ENCODE data around the gene IL2. TPM values are rescaled to one million over a fixed set of nuclear protein-coding genes. Genes with fewer than 3 reads are reported as not detected.

The IL2 gene
- total RNA-seq (2014; rRNA removed; shearing (Covaris generic)): not detected in 2 replicates

DNA sequence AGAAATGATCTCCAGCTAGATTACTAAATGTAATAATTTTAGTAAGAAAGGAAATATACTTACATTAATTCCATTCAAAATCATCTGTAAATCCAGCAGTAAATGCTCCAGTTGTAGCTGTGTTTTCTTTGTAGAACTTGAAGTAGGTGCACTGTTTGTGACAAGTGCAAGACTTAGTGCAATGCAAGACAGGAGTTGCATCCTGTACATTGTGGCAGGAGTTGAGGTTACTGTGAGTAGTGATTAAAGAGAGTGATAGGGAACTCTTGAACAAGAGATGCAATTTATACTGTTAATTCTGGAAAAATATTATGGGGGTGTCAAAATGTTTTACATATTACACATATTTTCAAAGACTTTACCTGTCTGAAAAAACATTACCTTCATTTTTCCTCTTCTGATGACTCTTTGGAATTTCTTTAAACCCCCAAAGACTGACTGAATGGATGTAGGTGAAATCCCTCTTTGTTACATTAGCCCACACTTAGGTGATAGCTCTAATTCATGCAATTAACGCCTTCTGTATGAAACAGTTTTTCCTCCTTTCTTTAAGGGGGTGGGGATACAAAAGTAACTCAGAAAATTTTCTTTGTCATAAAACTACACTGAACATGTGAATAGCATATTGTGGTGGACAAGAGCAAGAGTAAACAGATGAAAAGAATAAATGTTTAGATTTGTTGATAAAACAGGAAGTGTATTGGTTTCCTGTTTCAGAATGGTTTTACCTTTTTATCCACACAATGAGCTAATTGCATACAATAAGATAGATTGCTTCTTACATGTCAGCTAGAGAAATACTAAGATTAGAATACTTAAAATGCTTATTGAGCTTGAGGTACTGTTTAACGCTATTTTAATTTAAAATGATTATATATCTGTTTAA is at the start of gene IL2:
Gene IL2, minus strand, starts transcription at position 495 of the 886 bp plus-strand sequence. Its CDS starts 285 bp downstream, at position 210.
- no peaks in the 10 kb centered on the region for H3K36me3 ChIP-seq
- H3K27ac ChIP-seq: no peak within 1 kb of the TSS
- no peak within 1 kb of the TSS for H3K4me3 ChIP-seq
- no peaks in the 10 kb centered on the region; the same call in 1 of the 2 replicates for H3K27me3 ChIP-seq (replicated peaks)
- no peaks in the 10 kb centered on the region for H3K9me3 ChIP-seq (replicated peaks)
- DNase-seq (ENCODE audit: low read depth in 1 of 2, low spot score in 2 of 2): peak in 1 of 2 experiments; percentile 6
- H3K4me1 ChIP-seq (replicated peaks): peaks cover 4% of the 10 kb centered on the region; the same call in 1 of the 2 replicates

DNA sequence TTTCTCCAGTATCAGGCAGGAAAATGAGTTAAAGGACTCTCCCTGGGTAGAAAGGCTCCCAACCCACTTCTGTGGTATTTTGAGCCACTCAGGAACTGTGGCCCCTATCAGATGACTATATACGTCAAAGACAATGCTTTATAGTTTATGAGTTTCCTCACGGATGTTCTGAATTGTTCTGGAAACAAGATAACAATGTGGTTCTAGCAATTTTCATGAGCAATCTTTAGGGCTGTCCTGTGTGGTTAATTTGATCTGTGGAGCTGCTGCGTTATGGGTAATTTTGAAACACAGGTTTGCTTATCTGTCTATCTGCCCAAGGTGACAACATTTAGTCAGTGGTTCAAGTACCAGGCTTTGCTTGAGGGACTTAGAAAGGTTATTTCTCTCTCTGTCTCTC is 46.7 kb upstream of the IL2 start:
- no peak overlapping the region for H3K4me3 ChIP-seq
- no peak overlapping the region for H3K27ac ChIP-seq
- no peaks in the 10 kb centered on the region for H3K9me3 ChIP-seq (replicated peaks)
- no peaks in the 10 kb centered on the region; the same call in 1 of the 2 replicates for H3K27me3 ChIP-seq (replicated peaks)
- H3K4me1 ChIP-seq (replicated peaks): no peaks in the 10 kb centered on the region
- no peaks in the 10 kb centered on the region for H3K36me3 ChIP-seq
- DNase-seq (ENCODE audit: low read depth in 1 of 2, low spot score in 2 of 2): no peak

DNA sequence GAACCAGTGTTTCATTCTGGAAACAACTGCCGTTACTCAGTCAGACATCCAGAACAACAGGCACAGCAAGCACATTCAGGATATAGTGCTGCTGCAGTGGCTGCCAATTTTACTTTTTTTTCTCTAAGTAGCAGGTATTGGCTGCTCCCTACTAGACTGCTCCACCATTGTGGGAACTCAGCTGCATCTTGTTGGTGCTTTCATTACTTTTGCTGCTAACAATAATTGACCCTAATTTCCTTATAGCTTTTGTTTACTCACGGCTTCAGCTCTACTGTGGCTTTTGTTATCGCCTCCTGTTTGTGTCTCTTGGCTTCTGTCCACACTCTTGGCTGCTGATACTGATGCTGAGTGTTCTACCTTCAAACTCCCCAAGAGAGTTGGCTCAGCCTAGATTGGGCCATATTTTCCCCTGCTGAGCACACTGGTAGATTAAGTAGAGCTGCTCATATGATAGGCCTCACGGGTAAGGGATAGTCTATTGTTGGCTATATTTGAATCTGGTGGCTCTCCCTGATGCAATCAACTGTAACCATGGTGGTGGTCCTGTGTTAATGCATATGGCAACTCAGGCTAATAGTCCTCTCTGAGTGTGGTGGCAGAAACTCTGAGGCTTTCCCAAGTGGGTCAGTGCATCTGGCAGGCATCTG is 44.5 kb upstream of the IL2 start:
- no peaks in the 10 kb centered on the region for H3K36me3 ChIP-seq
- no peaks in the 10 kb centered on the region for H3K4me1 ChIP-seq (replicated peaks)
- no peak overlapping the region for H3K4me3 ChIP-seq
- H3K9me3 ChIP-seq (replicated peaks): no peaks in the 10 kb centered on the region
- no peak for DNase-seq (ENCODE audit: low read depth in 1 of 2, low spot score in 2 of 2)
- H3K27me3 ChIP-seq (replicated peaks): no peaks in the 10 kb centered on the region
- no peak overlapping the region for H3K27ac ChIP-seq

DNA sequence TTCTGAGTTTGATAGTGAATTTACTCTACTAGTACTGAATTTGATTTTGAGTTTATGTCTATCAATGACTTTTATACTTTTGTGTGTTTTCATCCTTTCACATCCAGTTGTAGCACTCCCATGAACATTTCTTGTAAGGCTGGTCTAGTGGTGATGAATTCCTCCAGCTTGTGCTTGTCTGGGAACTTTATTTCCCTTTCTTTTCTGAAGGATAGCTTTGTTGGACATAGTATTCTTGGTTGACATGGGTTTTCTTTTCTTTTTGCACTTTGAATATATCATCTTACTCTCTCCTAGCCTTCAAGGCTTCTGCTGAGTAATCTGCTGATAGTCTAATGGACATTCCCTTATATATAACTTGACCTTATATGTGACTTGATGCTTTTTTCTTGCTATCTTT is 32.5 kb upstream of the IL2 start:
- Histone ChIP-seq H3K27ac (no peak overlapping the region), H3K27me3 (replicated peaks) (no peaks in the 10 kb centered on the region), H3K36me3 (no peaks in the 10 kb centered on the region), H3K4me1 (replicated peaks) (no peaks in the 10 kb centered on the region), H3K9me3 (replicated peaks) (peaks cover 13% of the 10 kb centered on the region; the same call in 1 of the 2 replicates), H3K4me3 (no peak overlapping the region)
- DNase-seq (ENCODE audit: low read depth in 1 of 2, low spot score in 2 of 2): no peak

DNA sequence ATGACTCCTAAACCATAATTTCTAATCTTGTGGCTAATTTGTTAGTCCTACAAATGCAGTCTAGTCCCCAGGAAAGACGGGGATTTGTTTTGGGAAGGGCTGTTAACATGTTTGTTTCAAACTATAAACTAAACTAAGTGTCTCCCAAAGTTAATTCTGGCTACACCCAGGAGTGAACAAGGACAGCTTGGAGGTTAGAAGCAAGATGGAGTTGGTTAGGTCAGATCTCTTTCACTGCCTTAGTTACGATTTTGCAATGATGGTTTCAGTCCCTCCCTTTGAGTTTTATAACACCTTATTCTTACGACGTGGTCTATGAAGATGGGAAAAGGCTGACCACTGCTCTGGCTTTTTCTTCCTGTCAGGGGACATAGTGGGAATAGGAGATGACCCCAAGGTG is 27.0 kb upstream of the IL2 start:
- Histone ChIP-seq H3K27me3 (replicated peaks) (no peaks in the 10 kb centered on the region), H3K9me3 (replicated peaks) (no peaks in the 10 kb centered on the region), H3K27ac (no peak overlapping the region), H3K4me3 (no peak overlapping the region), H3K4me1 (replicated peaks) (no peaks in the 10 kb centered on the region), H3K36me3 (no peaks in the 10 kb centered on the region)
- no peak for DNase-seq (ENCODE audit: low read depth in 1 of 2, low spot score in 2 of 2)

DNA sequence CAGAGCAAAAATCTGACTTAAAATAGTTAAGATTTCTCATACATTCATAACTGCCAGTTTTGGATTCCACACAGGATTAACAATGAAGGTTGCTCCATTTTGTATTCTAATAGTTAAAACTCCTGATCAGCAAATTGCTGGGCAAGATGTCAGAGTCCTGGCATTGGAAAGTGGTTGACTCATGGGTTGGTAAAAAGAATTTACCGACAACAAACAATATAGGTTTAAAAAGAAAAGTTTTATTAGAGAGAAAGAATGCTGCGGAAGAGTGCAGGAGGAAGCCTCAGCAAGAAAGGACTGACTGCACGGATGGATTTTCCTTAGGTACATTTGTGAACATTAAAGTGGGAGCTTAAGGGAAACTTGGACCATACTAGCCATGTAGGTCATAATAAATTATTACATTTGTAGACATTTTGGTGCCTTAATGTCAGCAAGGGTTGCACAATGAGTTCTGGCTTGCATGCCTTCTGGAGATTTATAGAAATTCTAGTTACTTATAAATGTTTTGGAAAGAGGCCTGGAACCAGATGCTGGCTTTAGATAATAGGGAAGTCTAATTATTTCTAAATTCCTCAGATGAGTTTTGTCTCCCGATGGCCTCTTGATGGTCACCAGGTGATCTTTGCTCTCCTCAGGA is 25.4 kb upstream of the IL2 start:
- Histone ChIP-seq H3K27ac (no peak overlapping the region), H3K4me3 (no peak overlapping the region), H3K4me1 (replicated peaks) (no peaks in the 10 kb centered on the region), H3K27me3 (replicated peaks) (no peaks in the 10 kb centered on the region), H3K9me3 (replicated peaks) (no peaks in the 10 kb centered on the region), H3K36me3 (no peaks in the 10 kb centered on the region)
- no peak for DNase-seq (ENCODE audit: low read depth in 1 of 2, low spot score in 2 of 2)

DNA sequence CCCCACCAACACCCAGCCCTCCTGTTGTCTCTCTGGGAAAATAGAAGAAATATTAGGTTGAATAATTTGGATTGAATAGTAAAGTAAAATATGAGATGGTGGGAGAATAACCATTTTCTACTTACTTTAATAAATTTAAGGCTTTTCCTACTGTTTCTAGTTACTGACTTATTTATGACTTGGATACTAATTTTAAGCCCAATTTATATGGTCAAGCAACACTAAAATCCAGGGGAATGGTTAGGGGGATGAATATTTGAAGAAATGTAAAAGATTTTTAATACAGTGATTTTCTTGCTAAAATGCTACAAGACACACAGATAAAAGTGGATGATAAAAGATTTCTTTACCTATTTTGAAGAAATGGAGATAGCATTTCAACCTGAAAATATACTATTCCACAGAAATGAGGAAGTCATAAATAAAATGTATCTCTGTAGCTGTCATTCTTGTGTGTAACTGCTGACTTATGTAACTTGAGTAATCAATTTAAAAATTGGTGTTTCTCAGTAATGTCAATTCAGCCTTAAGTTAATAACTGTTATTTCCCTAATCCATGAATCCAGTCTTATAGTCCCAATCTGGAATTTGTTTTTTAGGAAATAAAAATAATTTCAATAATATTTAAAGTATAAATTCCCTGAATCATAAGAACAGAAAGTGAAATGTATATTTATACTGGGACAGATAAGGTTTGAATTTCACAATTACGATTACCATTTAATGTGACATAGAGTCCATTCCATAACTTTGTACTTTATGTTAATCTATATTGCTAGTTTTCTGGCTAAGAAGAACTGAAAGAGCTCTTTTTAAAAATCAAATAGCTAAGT is 24.3 kb upstream of the IL2 start:
- Histone ChIP-seq H3K36me3 (no peaks in the 10 kb centered on the region), H3K4me1 (replicated peaks) (no peaks in the 10 kb centered on the region), H3K4me3 (no peak overlapping the region), H3K9me3 (replicated peaks) (no peaks in the 10 kb centered on the region), H3K27me3 (replicated peaks) (no peaks in the 10 kb centered on the region), H3K27ac (no peak overlapping the region)
- DNase-seq (ENCODE audit: low read depth in 1 of 2, low spot score in 2 of 2): no peak

DNA sequence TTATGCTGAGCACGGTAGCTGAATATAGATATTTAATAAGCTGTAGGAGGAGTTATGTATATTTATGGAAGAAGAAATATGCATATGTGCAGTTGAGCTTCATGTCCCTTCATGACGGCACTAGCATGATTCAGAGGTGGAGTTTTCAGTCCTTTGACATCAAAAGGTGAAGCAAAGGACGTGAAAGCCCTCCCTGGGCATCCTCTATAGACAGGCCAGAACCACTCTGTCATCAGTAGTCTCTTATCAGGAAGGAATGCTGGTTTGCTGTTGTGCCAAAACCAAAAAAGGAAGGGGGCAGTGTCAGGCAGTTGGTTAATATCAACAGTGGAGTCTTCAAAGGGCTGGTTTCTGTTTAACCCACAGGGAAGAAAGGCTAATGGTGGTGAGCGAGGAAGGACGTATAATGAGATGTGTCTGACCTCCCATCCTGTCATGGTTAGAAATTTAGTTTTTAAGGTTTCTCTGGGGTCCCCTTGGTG is 23.5 kb upstream of the IL2 start:
- Histone ChIP-seq H3K27ac (no peak overlapping the region), H3K27me3 (replicated peaks) (no peaks in the 10 kb centered on the region), H3K9me3 (replicated peaks) (no peaks in the 10 kb centered on the region), H3K4me1 (replicated peaks) (no peaks in the 10 kb centered on the region), H3K36me3 (no peaks in the 10 kb centered on the region), H3K4me3 (no peak overlapping the region)
- DNase-seq (ENCODE audit: low read depth in 1 of 2, low spot score in 2 of 2): peak in 1 of 2 experiments; percentile 11

DNA sequence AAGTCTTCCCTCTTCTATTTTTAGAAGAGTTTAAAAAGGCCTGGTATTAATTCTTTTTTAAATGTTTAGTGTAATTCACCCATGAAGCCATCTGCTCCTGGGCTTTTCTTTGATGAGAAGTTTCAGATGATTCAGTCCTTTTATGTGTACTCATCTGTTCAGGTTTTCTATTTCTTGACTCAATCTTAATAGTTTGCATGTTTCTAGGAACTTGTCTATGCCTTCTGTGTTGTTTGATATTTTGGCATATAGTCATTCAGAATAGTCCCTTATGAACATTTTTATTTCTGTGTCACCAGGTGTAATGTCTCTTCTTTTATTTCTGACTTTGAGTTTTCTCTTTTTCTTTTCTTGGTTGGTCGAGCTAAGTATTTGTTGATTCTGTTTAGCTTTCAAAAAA is 20.2 kb upstream of the IL2 start:
- Histone ChIP-seq H3K4me1 (replicated peaks) (no peaks in the 10 kb centered on the region), H3K9me3 (replicated peaks) (no peaks in the 10 kb centered on the region), H3K27me3 (replicated peaks) (no peaks in the 10 kb centered on the region), H3K36me3 (no peaks in the 10 kb centered on the region), H3K4me3 (no peak overlapping the region), H3K27ac (no peak overlapping the region)
- no peak for DNase-seq (ENCODE audit: low read depth in 1 of 2, low spot score in 2 of 2)

DNA sequence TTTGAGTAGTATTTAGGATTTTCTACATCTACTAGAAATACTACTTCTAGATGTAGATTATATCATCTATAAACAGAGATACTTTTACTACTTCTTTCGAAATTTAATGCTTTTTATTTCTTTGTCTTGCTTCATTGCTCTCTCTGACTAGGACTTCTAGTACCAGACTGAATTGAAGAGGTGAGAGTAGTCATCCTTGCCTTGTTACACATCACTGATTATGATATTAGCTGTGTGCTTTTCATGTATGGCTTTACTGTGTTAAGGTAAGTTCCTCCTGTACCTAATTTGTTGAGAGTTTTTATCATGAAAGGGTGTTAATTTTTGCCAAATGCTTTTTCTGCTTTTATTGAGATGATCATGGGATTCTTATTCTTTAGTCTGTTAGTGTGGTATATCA is 19.6 kb upstream of the IL2 start:
- H3K27ac ChIP-seq: no peak overlapping the region
- H3K36me3 ChIP-seq: no peaks in the 10 kb centered on the region
- H3K9me3 ChIP-seq (replicated peaks): no peaks in the 10 kb centered on the region
- H3K4me1 ChIP-seq (replicated peaks): no peaks in the 10 kb centered on the region
- no peaks in the 10 kb centered on the region for H3K27me3 ChIP-seq (replicated peaks)
- H3K4me3 ChIP-seq: no peak overlapping the region
- DNase-seq (ENCODE audit: low read depth in 1 of 2, low spot score in 2 of 2): no peak

DNA sequence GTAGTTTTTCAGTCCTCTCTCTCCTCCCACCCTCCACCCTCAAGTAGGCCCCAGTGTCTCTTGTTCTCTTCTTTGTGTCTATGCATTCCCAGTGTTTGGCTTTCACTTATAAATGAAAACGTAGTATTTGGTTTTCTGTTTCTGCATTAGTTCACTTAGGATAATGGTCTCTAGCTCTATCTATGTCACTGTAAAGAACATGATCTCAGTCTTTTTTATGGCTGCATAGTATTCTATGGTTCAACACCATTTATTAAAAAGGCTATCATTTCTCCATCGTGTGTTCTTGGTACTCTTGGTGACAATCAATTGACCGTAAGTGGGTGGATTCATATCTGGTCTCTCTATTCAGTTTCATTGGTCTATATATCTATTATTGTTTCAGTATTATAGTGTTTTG is 18.7 kb upstream of the IL2 start:
- H3K27ac ChIP-seq: no peak overlapping the region
- no peak overlapping the region for H3K4me3 ChIP-seq
- H3K9me3 ChIP-seq (replicated peaks): no peaks in the 10 kb centered on the region
- H3K36me3 ChIP-seq: no peaks in the 10 kb centered on the region
- H3K4me1 ChIP-seq (replicated peaks): no peaks in the 10 kb centered on the region
- H3K27me3 ChIP-seq (replicated peaks): no peaks in the 10 kb centered on the region
- no peak for DNase-seq (ENCODE audit: low read depth in 1 of 2, low spot score in 2 of 2)

DNA sequence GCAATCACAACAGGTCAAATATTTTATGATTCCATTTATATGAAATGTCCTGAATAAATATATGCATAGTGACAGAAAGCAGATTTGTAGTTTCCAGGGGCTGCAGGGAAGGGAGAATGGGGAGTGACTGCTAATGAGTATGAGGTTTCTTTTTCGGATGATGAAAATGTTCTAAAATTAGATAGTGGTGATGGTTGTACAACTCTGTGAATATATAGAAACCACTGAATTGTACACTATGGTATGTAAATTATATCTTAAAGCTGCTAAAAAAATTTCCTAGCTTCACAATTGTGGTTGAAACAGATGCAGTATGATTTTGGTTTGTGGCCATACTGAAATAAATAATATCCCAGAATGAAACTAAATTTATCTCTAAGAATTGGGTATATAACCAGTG is 12.9 kb upstream of the IL2 start:
- H3K9me3 ChIP-seq (replicated peaks): no peaks in the 10 kb centered on the region
- H3K4me3 ChIP-seq: no peak overlapping the region
- H3K36me3 ChIP-seq: no peaks in the 10 kb centered on the region
- H3K4me1 ChIP-seq (replicated peaks): no peaks in the 10 kb centered on the region
- H3K27ac ChIP-seq: no peak overlapping the region
- no peaks in the 10 kb centered on the region for H3K27me3 ChIP-seq (replicated peaks)
- DNase-seq (ENCODE audit: low read depth in 1 of 2, low spot score in 2 of 2): no peak

DNA sequence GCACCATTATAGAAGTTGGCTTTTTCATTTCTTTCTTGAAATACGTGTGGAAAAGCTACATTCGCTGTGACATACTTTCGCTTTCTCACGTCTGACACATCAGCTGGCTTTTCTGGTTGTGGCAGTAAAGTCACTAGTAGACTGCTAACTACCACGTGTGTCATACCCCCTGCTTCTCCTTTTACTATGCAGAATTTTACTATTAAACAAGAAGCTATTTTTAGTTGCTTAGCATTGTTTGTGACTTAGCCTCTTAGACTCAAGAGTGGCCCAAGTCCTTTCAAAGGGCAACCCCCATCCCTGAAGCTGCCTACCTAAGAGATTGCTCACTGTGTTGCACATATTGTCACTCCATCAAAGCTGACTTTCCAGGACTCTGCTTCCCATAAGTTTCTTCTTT is 2.1 kb upstream of the IL2 start:
- H3K36me3 ChIP-seq: no peaks in the 10 kb centered on the region
- H3K27me3 ChIP-seq (replicated peaks): no peaks in the 10 kb centered on the region; the same call in 1 of the 2 replicates
- peak overlapping the region; percentile 21; the same call in 1 of the 2 replicates for H3K27ac ChIP-seq
- DNase-seq (ENCODE audit: low read depth in 1 of 2, low spot score in 2 of 2): peak; percentile 41 to 49
- no peaks in the 10 kb centered on the region for H3K9me3 ChIP-seq (replicated peaks)
- peaks cover 4% of the 10 kb centered on the region; the same call in 1 of the 2 replicates for H3K4me1 ChIP-seq (replicated peaks)
- peak overlapping the region; percentile 25 for H3K4me3 ChIP-seq
